GM19463 (cell line): ENCODE measurements around the gene DOCK3.
"Not testable (repeated sequence)": the region's sequence is repeated elsewhere in the genome, so short reads cannot be mapped to it uniquely, and the experiment has no call there.

Source experiments
- ATAC-seq: cut with Tn5 transposase; IDR thresholded peaks from one replicate; pipeline ENCODE4 v1.9.1; 2021; ENCODE audit warnings: mild to moderate bottlenecking, moderate library complexity; ENCODE audit not compliant: unreplicated experiment

Gene DOCK3

GRCh38 chr3:51382076-51382745 lies 707.5 kb downstream of the DOCK3 start:
- ATAC-seq, result no peak

GRCh38 chr3:51382947-51383578 lies 708.3 kb downstream of the DOCK3 start:
- ATAC-seq, result no peak

GRCh38 chr3:51384055-51384725 lies 709.5 kb downstream of the DOCK3 start:
- no peak for ATAC-seq

GRCh38 chr3:51384726-51385473 lies 710.2 kb downstream of the DOCK3 start, which contains the start of gene MANF:
MANF (plus strand) TSS chr3:51385291; CDS start chr3:51385343, 52 bp downstream.
- ATAC-seq, result peak; percentile 98

GRCh38 chr3:51385621-51386091 lies 710.9 kb downstream of the DOCK3 start:
- ATAC-seq, result no peak

GRCh38 chr3:51386159-51386851 lies 711.6 kb downstream of the DOCK3 start:
- ATAC-seq, result no peak

- ATAC-seq, result no peak
These were observed 712.1 kb downstream of the DOCK3 start for GRCh38 chr3:51386852-51387229.

GRCh38 chr3:51387281-51387680 lies 712.6 kb downstream of the DOCK3 start:
- ATAC-seq, result not testable (repeated sequence)

GRCh38 chr3:51388286-51389029 lies 713.7 kb downstream of the DOCK3 start:
- ATAC-seq, result no peak

GRCh38 chr3:51389423-51390183 lies 714.9 kb downstream of the DOCK3 start:
- ATAC-seq, result no peak

- peak; percentile 2 for ATAC-seq
These were observed 715.7 kb downstream of the DOCK3 start for GRCh38 chr3:51390246-51391074.

GRCh38 chr3:51391075-51391565 lies 716.4 kb downstream of the DOCK3 start, which contains the start of gene RBM15B:
RBM15B (plus strand) TSS chr3:51391285; CDS start chr3:51391400, 115 bp downstream.
- ATAC-seq, result peak; percentile 97

GRCh38 chr3:51391566-51392354 lies 717.0 kb downstream of the DOCK3 start:
- ATAC-seq, result peak; percentile 10

GRCh38 chr3:51392355-51393133 lies 717.8 kb downstream of the DOCK3 start:
- no peak for ATAC-seq

GRCh38 chr3:51393134-51393495 lies 718.4 kb downstream of the DOCK3 start:
- no peak for ATAC-seq

GRCh38 chr3:51393564-51393963 lies 718.8 kb downstream of the DOCK3 start:
- ATAC-seq, result no peak
